Calu3 (cell line): Measurements from ENCODE around the gene SLC35F1. TPM values are rescaled to one million over a fixed set of nuclear protein-coding genes. Genes with fewer than 3 reads are reported as not detected.

ENCODE experiments used
- BruUV-seq: library from RNA; stranded (reverse); fragments of 400-500 nt; replicated peaks from 2 replicates; lab custom pipeline; 2021; lab: Mats Ljungman, UMichigan
- CTCF ChIA-PET: fragments of 300-600 bp; sonication (Branson Sonifier 250); formaldehyde crosslinking; loops from one replicate; lab custom pipeline; 2022; ENCODE audit warnings: antibody characterized with exemption; lab: Charles Lee
- DNase-seq: peaks from one replicate; pipeline ENCODE4 v3.0.0; 2022
- H3K27ac Mint-ChIP-seq: one replicate; pipeline ENCODE4 v1.8.0; 2022; ENCODE audit warnings: mixed read lengths; ENCODE audit not compliant: unreplicated experiment
- H3K27me3 Mint-ChIP-seq: one replicate; pipeline ENCODE4 v1.8.0; 2022; ENCODE audit warnings: mixed read lengths; ENCODE audit not compliant: unreplicated experiment
- H3K36me3 Mint-ChIP-seq: one replicate; pipeline ENCODE4 v1.8.0; 2022; ENCODE audit warnings: mild to moderate bottlenecking, moderate library complexity, mixed read lengths; ENCODE audit not compliant: insufficient read depth, unreplicated experiment
- H3K4me1 Mint-ChIP-seq: one replicate; pipeline ENCODE4 v1.8.0; 2022; ENCODE audit warnings: mild to moderate bottlenecking, low read depth, mixed read lengths; ENCODE audit not compliant: unreplicated experiment
- H3K4me3 Mint-ChIP-seq: one replicate; pipeline ENCODE4 v1.8.0; 2022; ENCODE audit warnings: mild to moderate bottlenecking, low read depth, moderate library complexity, mixed read lengths; ENCODE audit not compliant: unreplicated experiment
- H3K9me3 Mint-ChIP-seq: one replicate; pipeline ENCODE4 v1.8.0; 2022; ENCODE audit warnings: low read depth, mixed read lengths; ENCODE audit not compliant: unreplicated experiment
- CTCF ChIP-seq: fragments of 200-600 bp; IDR thresholded peaks from one replicate; pipeline ENCODE4 v1.8.0; 2022; ENCODE audit warnings: antibody characterized with exemption; ENCODE audit not compliant: unreplicated experiment
- intact Hi-C: fragments of 100-400 bp; cut with micrococcal nuclease; formaldehyde crosslinking; loops from one replicate; pipeline ENCODE4 v1.10.0; 2022; ENCODE audit not compliant: unreplicated experiment
- total RNA-seq: library from RNA; stranded (reverse); gene quantifications from 2 replicates; pipeline ENCODE4 v1.2.3, GENCODE V29; 2022

SLC35F1 gene
- total RNA-seq, 1 experiment from 2014 or later: not detected

GRCh38 chr6:118086159-118086558, 179.1 kb downstream of the SLC35F1 start:
- H3K4me3 Mint-ChIP-seq: no peak overlapping the region
- H3K4me1 Mint-ChIP-seq: no peaks in the 10 kb centered on the region
- intact Hi-C loops: no loop called here
- no TSS peak for BruUV-seq
- CTCF ChIA-PET: no interaction called here
- no peaks in the 10 kb centered on the region for H3K27me3 Mint-ChIP-seq
- peaks cover 11% of the 10 kb centered on the region for H3K9me3 Mint-ChIP-seq
- TF ChIP-seq CTCF: no peak
- no peak overlapping the region for H3K27ac Mint-ChIP-seq
- no peaks in the 10 kb centered on the region for H3K36me3 Mint-ChIP-seq
- DNase-seq: no peak

- no peaks in the 10 kb centered on the region for H3K4me1 Mint-ChIP-seq
- intact Hi-C loops: no loop called here
- peaks cover 21% of the 10 kb centered on the region for H3K9me3 Mint-ChIP-seq
- H3K4me3 Mint-ChIP-seq: no peak overlapping the region
- H3K27ac Mint-ChIP-seq: no peak overlapping the region
- no TSS peak for BruUV-seq
- H3K36me3 Mint-ChIP-seq: no peaks in the 10 kb centered on the region
- DNase-seq: no peak
- no peaks in the 10 kb centered on the region for H3K27me3 Mint-ChIP-seq
- CTCF ChIA-PET: no interaction called here
- no peak for TF ChIP-seq CTCF
Observed at GRCh38 chr6:118092086-118092485, 185.0 kb downstream of the SLC35F1 start.

GRCh38 chr6:118097576-118097975, 190.5 kb downstream of the SLC35F1 start:
- intact Hi-C loops: no loop called here
- Mint-ChIP-seq H3K9me3 (peaks cover 16% of the 10 kb centered on the region), H3K4me1 (no peaks in the 10 kb centered on the region), H3K27ac (no peak overlapping the region), H3K27me3 (no peaks in the 10 kb centered on the region), H3K36me3 (no peaks in the 10 kb centered on the region), H3K4me3 (no peak overlapping the region)
- no peak for DNase-seq
- CTCF ChIA-PET: no interaction called here
- BruUV-seq: no TSS peak
- TF ChIP-seq CTCF: no peak

- Mint-ChIP-seq H3K27ac (no peak overlapping the region), H3K36me3 (no peaks in the 10 kb centered on the region), H3K9me3 (peaks cover 4% of the 10 kb centered on the region), H3K4me1 (no peaks in the 10 kb centered on the region), H3K4me3 (no peak overlapping the region), H3K27me3 (no peaks in the 10 kb centered on the region)
- DNase-seq: no peak
- CTCF ChIA-PET: no interaction called here
- intact Hi-C loops: no loop called here
- TF ChIP-seq CTCF: no peak
- no TSS peak for BruUV-seq
Observed at GRCh38 chr6:118100717-118101116, 193.7 kb downstream of the SLC35F1 start.
